Gastroesophageal sphincter (tissue), 4 donors: Measurements from ENCODE around the gene HDAC11. TPM values are rescaled to one million over a fixed set of nuclear protein-coding genes. Genes with fewer than 3 reads are reported as not detected.

Source experiments
- ATAC-seq: fragments of 150-250 bp; one replicate; pipeline ENCODE4 v1.9.1; 2016; ENCODE audit warnings: mild to moderate bottlenecking, moderate library complexity
- H3K27ac ChIP-seq, 4 donors: fragments of 200-600 bp; sonication (generic) in 3 of 4; 1 replicate in 3 of 4; 2 replicates in 1 of 4; pipeline ENCODE4 v1.5.1; 2016 to 2019
- H3K27me3 ChIP-seq: fragments of 200-600 bp; sonication (generic); one replicate; pipeline ENCODE4 v1.5.1; 2019
- H3K36me3 ChIP-seq, 2 donors: fragments of 200-600 bp; sonication (generic); one replicate each; pipeline ENCODE4 v1.5.1; 2019; ENCODE audit warnings: control low read depth in 1 of 2
- H3K4me1 ChIP-seq, 3 donors: fragments of 200-600 bp; sonication (generic); 1 replicate in 2 of 3; 2 replicates in 1 of 3; pipeline ENCODE4 v1.5.1; 2016 to 2019; ENCODE audit warnings: control low read depth in 2 of 3
- H3K4me3 ChIP-seq, 2 donors: fragments of 200-600 bp; sonication (generic); one replicate each; pipeline ENCODE4 v1.5.1; 2019; ENCODE audit warnings: mild to moderate bottlenecking in 1 of 2, moderate library complexity in 1 of 2
- H3K9me3 ChIP-seq, 3 donors: fragments of 200-600 bp; sonication (generic); one replicate each; pipeline ENCODE4 v1.5.1; 2017 to 2019; ENCODE audit warnings: control low read depth in 2 of 3
- EP300 ChIP-seq: sonication (generic); formaldehyde crosslinking; IDR thresholded peaks from one replicate; pipeline ENCODE4 v1.6.1; 2017; ENCODE audit warnings: antibody characterized with exemption, mild to moderate bottlenecking
- POLR2A ChIP-seq, 2 donors: fragments of 450-650 bp; IDR thresholded peaks; one replicate each; pipeline ENCODE4 v1.6.1; 2017; ENCODE audit warnings: antibody characterized with exemption in 2 of 2, mild to moderate bottlenecking in 2 of 2, moderate library complexity in 1 of 2
- POLR2AphosphoS5 ChIP-seq: sonication (generic); formaldehyde crosslinking; IDR thresholded peaks from one replicate; pipeline ENCODE4 v1.6.1; 2017; ENCODE audit warnings: antibody characterized with exemption
- WGBS, 2 donors: methylation state at CpG; one replicate each; pipeline ENCODE4 v1.1.5; 2018; ENCODE audit warnings: low coverage in 1 of 2; 5-methylcytosine and 5-hydroxymethylcytosine counted together
- total RNA-seq, 4 donors: library from RNA; depleted of rRNA; stranded (reverse); fragments of >200 nt; gene quantifications; one replicate each; pipeline ENCODE4 v1.1.0, GENCODE V29; 2016
- TF ChIP-seq, protein P1 (sequence below), 4 experiments: fragments of 200-600 bp in 2 of 4; fragments of 450-650 bp in 2 of 4; sonication (generic) in 1 of 4; IDR thresholded peaks; one replicate each; pipeline ENCODE4 v1.5.1; 2017 to 2019; ENCODE audit warnings: antibody characterized with exemption in 4 of 4, mild to moderate bottlenecking in 2 of 4, moderate library complexity in 2 of 4

The HDAC11 gene
- total RNA-seq, 4 donors from 2014 or later, result 22.3 to 37.1 (median 30.0) TPM

GRCh38 chr3:13501056-13501455 is 20.9 kb downstream of the HDAC11 start:
- no peak overlapping the region for H3K27ac ChIP-seq
- no peak overlapping the region for H3K4me3 ChIP-seq
- H3K4me1 ChIP-seq, result peaks cover 0 to 12% (median 8%) of the 10 kb centered on the region in 3 donors
- peaks cover 0 to 60% of the 10 kb centered on the region in 2 donors for H3K36me3 ChIP-seq
- H3K27me3 ChIP-seq, result no peaks in the 10 kb centered on the region
- WGBS, 2 donors, result no CpG with 5 or more reads among the region's 4 CpGs
- H3K9me3 ChIP-seq, result no peaks in the 10 kb centered on the region
- TF ChIP-seq, protein P1, sequence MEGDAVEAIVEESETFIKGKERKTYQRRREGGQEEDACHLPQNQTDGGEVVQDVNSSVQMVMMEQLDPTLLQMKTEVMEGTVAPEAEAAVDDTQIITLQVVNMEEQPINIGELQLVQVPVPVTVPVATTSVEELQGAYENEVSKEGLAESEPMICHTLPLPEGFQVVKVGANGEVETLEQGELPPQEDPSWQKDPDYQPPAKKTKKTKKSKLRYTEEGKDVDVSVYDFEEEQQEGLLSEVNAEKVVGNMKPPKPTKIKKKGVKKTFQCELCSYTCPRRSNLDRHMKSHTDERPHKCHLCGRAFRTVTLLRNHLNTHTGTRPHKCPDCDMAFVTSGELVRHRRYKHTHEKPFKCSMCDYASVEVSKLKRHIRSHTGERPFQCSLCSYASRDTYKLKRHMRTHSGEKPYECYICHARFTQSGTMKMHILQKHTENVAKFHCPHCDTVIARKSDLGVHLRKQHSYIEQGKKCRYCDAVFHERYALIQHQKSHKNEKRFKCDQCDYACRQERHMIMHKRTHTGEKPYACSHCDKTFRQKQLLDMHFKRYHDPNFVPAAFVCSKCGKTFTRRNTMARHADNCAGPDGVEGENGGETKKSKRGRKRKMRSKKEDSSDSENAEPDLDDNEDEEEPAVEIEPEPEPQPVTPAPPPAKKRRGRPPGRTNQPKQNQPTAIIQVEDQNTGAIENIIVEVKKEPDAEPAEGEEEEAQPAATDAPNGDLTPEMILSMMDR (IDR thresholded peaks at IDR 0.05), result no peak
- no peak for TF ChIP-seq POLR2A (IDR thresholded peaks at IDR 0.05)
- TF ChIP-seq POLR2AphosphoS5, result no peak
- TF ChIP-seq EP300, result no peak
- ATAC-seq, result no peak

GRCh38 chr3:13501521-13501920 is 21.4 kb downstream of the HDAC11 start:
- Histone ChIP-seq H3K36me3 (peaks cover 0 to 60% of the 10 kb centered on the region in 2 donors), H3K27me3 (no peaks in the 10 kb centered on the region), H3K4me1 (peaks cover 0 to 8% (median 4%) of the 10 kb centered on the region in 3 donors), H3K27ac (no peak overlapping the region), H3K9me3 (no peaks in the 10 kb centered on the region), H3K4me3 (no peak overlapping the region)
- ATAC-seq, result no peak
- TF ChIP-seq POLR2AphosphoS5 (no peak), POLR2A (IDR thresholded peaks at IDR 0.05) (no peak), EP300 (no peak)
- TF ChIP-seq, protein P1 (IDR thresholded peaks at IDR 0.05), result no peak
- WGBS, 2 donors, result no CpG with 5 or more reads among the region's 4 CpGs

DNA sequence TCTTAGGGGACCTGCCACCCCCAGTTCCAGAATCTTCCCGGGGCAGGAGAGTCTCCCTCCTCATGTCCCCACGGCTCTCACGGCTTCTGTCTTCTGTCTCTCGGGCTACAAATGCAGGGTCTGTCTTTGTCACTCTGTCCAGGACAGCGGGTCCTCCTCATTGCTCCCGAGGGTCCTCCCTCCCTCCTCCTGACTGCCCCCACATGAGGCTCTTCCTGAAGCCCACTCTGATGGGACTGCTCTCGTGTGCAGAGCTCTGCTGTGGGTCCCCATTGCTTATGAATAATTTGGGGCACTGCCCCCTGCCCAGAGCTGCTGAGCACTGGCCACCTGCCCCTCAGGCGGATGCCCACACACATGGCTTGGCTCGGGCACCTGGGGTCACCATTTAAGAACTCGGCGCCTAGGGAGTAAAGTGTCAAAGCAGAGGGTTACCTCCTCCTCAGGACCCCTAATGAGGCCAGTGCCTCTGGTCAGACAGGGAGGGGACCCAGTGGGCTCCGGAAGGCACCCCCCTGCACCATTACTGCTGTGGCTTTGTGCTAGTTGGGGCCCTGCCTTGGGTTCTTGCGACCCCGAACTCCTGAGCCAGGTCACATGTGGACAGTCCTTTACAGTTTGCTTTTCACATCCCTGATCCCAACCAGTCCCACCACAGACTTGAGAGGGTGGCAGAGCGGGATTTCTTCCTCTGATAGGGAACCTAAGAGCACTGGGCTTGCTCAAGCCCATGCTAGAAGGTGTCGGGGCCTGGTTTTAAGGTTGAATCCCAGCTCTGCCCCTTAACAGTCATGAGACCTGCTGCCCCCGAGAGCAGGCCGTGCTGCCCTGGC is 22.1 kb downstream of the HDAC11 start:
- no peak overlapping the region for H3K27ac ChIP-seq
- no peak for ATAC-seq
- no peaks in the 10 kb centered on the region for H3K27me3 ChIP-seq
- H3K4me1 ChIP-seq, result peaks cover 0 to 1% (median 0%) of the 10 kb centered on the region in 3 donors
- peaks cover 0 to 60% of the 10 kb centered on the region in 2 donors for H3K36me3 ChIP-seq
- H3K4me3 ChIP-seq, result no peak overlapping the region
- WGBS, 2 donors, result 80 to 89% methylated on average over 1 to 5 of the region's 18 CpGs
- H3K9me3 ChIP-seq, result no peaks in the 10 kb centered on the region
- no peak for TF ChIP-seq EP300
- TF ChIP-seq POLR2A (IDR thresholded peaks at IDR 0.05), result no peak
- TF ChIP-seq, protein P1 (IDR thresholded peaks at IDR 0.05), result no peak
- no peak for TF ChIP-seq POLR2AphosphoS5

GRCh38 chr3:13502791-13503060 is 22.6 kb downstream of the HDAC11 start:
- Histone ChIP-seq H3K4me3 (no peak overlapping the region), H3K27me3 (no peaks in the 10 kb centered on the region), H3K36me3 (peaks cover 0 to 60% of the 10 kb centered on the region in 2 donors), H3K9me3 (no peaks in the 10 kb centered on the region), H3K27ac (no peak overlapping the region), H3K4me1 (peaks cover 0 to 5% (median 0%) of the 10 kb centered on the region in 3 donors)
- WGBS, 2 donors, result no CpG with 5 or more reads among the region's 8 CpGs
- ATAC-seq, result no peak
- TF ChIP-seq EP300 (no peak), POLR2A (IDR thresholded peaks at IDR 0.05) (no peak), POLR2AphosphoS5 (no peak)
- TF ChIP-seq, protein P1 (IDR thresholded peaks at IDR 0.05), result no peak
